Left forelimb (tissue), 1 donor: ENCODE results near the gene CREB3L1.

Experiments used
- DNase-seq: peaks from one replicate; pipeline ENCODE4 v3.0.0-alpha.2; 2018; ENCODE audit warnings: low spot score

The CREB3L1 gene

GRCh38 chr11:46322759-46323158 lies 45.3 kb downstream of the CREB3L1 start:
- DNase-seq, result no peak

DNA sequence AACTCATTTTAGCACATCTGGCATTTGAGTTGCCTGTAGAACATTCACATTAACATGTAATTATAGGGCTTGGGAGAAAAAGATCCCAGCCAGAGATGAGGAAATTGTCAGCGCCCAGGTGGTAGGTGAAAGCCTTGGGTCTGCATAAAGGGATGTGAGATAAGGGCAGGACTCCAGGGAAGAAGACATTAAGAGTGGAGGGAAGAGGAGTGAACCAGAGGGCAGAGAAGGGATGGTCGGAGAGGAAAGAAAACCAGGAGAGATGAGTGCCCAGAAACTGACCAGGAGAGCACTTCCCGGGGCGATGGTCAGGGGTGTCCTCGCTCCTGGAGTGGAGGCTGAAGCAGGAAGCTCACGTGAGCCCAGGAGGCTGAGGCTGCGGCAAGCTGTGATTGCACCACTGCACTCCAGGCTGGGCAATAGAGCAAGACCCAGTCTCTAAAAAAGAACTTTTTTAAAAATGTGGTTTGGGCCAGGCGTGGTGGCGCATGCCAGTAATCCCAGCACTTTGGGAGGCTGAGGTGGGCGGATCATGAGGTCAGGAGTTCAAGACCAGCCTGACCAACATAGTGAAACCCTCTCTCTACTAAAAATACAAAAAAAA lies 49.5 kb downstream of the CREB3L1 start:
- DNase-seq, result no peak

DNA sequence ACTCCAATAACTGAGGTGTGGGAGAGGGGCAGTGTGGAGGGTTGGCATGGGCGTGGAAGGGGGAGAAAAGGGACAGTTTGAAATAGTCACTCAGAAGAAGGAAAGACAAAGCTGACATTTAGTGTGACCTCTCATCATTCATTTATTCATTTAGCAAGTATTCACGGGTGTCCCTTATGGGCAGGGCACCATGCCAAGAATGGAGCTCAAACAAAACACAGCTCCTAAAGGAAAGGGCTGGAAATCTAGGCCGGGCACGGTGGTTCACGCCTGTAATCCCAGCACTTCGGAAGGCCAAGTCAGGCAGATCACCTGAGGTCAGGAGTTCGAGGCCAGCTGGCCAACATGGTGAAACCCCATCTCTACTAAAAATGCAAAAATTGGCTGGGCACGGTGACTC lies 50.4 kb downstream of the CREB3L1 start:
- DNase-seq, result no peak

DNA sequence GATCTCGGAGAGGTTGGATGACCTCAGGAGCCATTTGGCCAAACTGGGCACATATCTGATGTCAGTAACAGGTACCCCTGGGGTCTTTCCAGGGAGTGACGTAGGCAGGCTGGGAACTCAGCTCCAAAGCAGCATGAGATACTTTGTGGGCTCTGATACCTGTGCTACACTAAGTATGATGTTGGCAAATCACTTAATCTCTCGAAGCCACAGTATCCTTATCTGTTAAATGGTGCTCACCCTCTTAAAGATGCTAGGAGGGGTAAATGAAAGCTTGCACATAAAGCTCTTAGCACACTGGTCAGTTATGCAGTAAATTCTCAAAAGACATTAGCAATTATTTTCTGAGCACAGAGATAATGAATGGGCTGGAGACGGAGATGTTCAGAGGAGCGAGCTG lies 52.7 kb downstream of the CREB3L1 start:
- no peak for DNase-seq

DNA sequence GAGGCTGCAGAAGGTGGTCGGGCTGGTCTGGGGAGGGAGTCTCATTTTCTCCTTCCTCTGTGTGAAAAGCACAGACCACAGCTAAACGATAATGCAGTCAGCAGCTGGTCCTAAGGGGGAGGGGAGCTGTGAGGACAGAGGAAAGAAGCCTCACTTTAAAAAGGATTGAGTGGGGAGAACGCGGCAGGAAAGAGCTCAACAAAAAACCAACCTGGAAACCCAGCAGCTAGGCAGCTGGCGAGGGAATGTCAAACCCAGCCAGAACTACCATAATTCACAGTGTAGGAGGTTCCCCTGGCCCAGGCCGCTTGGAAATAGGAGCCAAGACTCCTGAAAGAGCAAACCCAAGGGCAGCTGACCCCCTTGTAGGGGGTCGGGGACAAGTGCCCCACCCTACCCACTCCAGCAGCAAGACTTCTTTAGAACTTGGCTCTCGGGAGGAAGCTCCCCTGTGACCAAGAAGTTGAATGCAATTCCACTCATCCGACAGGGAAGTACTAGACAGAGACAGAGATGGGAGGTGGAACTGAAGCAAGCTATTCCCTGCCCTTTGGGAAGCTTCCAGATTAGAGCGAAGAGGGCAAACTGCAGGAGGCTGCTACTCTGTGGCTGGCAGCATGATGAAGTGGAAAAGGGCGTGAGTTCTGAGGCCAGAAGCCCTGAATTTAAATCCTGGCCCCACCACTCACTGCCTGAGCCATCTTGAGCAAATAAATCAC lies 53.3 kb downstream of the CREB3L1 start:
- DNase-seq, result no peak

- DNase-seq, result no peak
Measured at GRCh38 chr11:46331282-46331984, 54.0 kb downstream of the CREB3L1 start.

- DNase-seq, result no peak
Measured at GRCh38 chr11:46332093-46332567, 54.7 kb downstream of the CREB3L1 start.

DNA sequence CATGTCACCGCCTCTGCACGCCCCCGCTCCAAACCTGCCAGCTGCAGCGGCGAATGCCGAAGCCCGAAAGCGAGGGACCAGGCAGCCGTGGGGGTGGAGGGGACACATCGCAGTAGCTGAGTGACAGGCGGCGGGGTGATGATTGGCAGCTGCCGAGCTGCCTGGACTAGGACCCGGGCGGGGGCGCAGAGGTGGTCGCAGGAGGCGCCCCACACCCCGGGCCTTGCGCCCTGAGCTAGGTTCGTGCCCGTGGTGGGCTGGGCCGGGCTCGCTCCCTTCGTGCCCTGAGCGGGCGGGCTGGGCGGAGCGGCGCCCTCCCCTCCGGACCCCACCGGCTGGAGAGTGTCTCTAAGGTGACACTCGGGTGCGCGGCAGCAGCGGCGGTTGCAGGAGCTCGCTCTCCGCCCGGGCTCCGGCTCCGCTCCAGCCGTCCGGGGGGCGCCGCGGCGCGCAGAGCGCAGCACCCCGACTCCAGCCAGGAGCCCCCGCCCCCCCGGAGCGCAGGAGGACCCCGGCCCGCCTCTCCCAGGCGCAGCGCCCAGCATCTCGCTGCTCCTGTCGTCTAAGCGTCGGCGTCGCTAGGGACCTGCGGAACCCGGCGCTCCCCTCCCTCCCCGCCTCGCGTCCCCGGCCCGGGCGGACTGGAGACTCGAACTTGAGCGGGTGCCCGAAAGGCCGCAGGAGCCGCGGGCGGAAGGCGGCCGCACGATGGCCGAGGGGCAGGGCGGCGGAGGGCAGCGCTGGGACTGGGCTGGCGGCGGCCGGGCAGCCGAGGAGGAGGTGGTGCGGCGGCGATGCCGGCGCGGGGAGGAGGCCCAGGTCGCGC lies 55.3 kb downstream of the CREB3L1 start:
- no peak for DNase-seq

GRCh38 chr11:46333394-46333947 lies 56.0 kb downstream of the CREB3L1 start:
- no peak for DNase-seq

GRCh38 chr11:46334211-46334610 lies 56.7 kb downstream of the CREB3L1 start:
- no peak for DNase-seq

GRCh38 chr11:46335271-46335670 lies 57.8 kb downstream of the CREB3L1 start:
- no peak for DNase-seq

- no peak for DNase-seq
Measured at GRCh38 chr11:46335890-46336562, 58.6 kb downstream of the CREB3L1 start.

GRCh38 chr11:46336563-46337180 lies 59.2 kb downstream of the CREB3L1 start:
- DNase-seq, result no peak

- DNase-seq, result no peak
Measured at GRCh38 chr11:46337626-46338345, 60.3 kb downstream of the CREB3L1 start.

- no peak for DNase-seq
Measured at GRCh38 chr11:46338636-46338987, 61.1 kb downstream of the CREB3L1 start.

- no peak for DNase-seq
Measured at GRCh38 chr11:46338988-46339666, 61.7 kb downstream of the CREB3L1 start.

GRCh38 chr11:46339816-46340215 lies 62.4 kb downstream of the CREB3L1 start:
- no peak for DNase-seq

DNA sequence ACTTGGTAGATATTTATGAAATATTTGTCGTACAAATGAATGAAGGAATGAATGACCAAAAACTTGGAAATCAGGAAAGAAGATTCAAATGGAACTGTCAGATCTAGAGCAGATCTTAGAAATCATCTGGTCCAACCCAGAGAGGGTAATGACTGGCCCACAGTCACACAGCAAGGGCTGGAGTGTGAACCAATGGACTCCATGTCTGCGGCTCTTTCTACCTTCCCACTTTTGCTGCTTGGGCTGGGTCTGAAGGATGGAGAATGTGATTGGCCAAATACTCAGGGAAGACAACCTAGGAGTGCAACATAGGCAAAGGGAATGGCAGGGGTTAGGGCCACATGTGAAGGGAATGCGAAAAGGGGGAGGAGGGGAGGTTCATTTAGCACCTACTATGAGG lies 64.0 kb downstream of the CREB3L1 start:
- no peak for DNase-seq

DNA sequence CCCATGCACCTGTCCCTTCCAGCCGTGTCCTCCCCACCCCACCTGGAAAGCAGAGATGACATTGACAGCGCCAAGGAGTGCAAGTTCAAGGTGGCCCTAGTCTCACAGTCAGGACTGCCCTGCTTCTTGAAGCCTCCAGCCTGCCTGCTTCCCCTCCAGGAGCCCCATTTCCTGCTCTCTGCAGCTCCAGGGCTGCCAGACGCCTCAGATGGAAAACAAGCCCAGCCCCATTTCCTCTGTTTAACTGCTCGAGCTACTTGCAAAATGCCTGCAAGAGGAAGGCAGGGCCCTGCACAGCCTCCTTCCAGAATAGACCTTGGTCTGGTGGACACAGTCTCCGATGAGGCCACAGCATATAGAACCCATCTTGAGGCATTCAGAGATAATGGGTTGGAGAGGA lies 64.8 kb downstream of the CREB3L1 start:
- DNase-seq, result no peak

DNA sequence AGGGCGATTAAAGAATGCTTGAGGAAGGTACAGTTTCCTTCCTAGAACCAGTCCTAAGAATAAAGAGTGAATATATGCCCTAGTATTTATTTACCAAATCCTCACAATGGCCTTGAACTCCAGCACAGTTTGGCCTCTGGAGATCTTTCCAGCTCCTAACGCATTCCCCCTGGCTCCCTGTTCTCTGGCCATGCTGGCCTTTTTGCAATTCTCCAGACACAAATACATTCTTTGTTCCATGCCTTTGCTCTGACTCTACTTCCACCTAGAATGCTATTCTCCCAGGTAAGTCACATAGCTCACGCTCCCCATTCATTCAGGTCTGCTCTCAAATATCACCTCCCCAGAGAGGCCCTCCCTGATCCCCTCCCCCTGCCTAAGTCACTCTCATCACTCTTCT lies 66.1 kb downstream of the CREB3L1 start:
- DNase-seq, result no peak
